Measurements from ENCODE around the gene ADARB1.

- TF ChIP-seq EZH2phosphoT487 (conservative IDR thresholded peaks at IDR 0.05; ENCODE audit: low read length) (no peak), CTCF (IDR thresholded peaks at IDR 0.05; ENCODE audit: insufficient read depth, low read length, poor library complexity, severe bottlenecking) (no peak)
Measured at GRCh38 chr21:45116066-45116465, 41.7 kb downstream of the ADARB1 start.

Measured in SU-DHL-6 (cell line).